Breast epithelium (tissue), 4 donors: ENCODE results near the gene LPP. TPM values are rescaled to one million over a fixed set of nuclear protein-coding genes. Genes with fewer than 3 reads are reported as not detected.

Experiments used
- DNase-seq, 2 donors: peaks; one replicate each; pipeline ENCODE4 v3.0.0-alpha.2; 2019; ENCODE audit warnings: low spot score in 2 of 2
- H3K27ac ChIP-seq, 2 donors: fragments of 200-600 bp; sonication (generic) in 1 of 2; one replicate each; pipeline ENCODE4 v1.5.1; 2016 to 2019; ENCODE audit warnings: mild to moderate bottlenecking in 1 of 2
- H3K27me3 ChIP-seq, 2 donors: fragments of 200-600 bp; sonication (generic) in 1 of 2; one replicate each; pipeline versions ENCODE4 v1.5.1 to v1.6.0; 2017 to 2019; ENCODE audit warnings: control low read depth in 1 of 2, mild to moderate bottlenecking in 1 of 2
- H3K36me3 ChIP-seq: fragments of 200-600 bp; one replicate; pipeline ENCODE4 v1.5.1; 2019
- H3K4me1 ChIP-seq, 2 donors: fragments of 200-600 bp; sonication (generic); one replicate each; pipeline ENCODE4 v1.5.1; 2016 to 2019; ENCODE audit warnings: control low read depth in 1 of 2
- H3K4me3 ChIP-seq, 3 donors: fragments of 200-600 bp; sonication (generic); 1 replicate in 2 of 3; 2 replicates in 1 of 3; pipeline ENCODE4 v1.5.1; 2016 to 2019; ENCODE audit warnings: mild to moderate bottlenecking in 3 of 3, moderate library complexity in 2 of 3
- H3K9me3 ChIP-seq, 2 donors: fragments of 200-600 bp; sonication (generic) in 1 of 2; one replicate each; pipeline ENCODE4 v1.5.1; 2016 to 2019; ENCODE audit warnings: control low read depth in 1 of 2
- POLR2A ChIP-seq: fragments of 450-650 bp; IDR thresholded peaks from one replicate; pipeline ENCODE4 v1.6.1; 2016; ENCODE audit warnings: antibody characterized with exemption, mild to moderate bottlenecking, moderate library complexity
- POLR2AphosphoS5 ChIP-seq, 3 donors: sonication (generic); formaldehyde crosslinking; IDR thresholded peaks; one replicate each; pipeline ENCODE4 v1.6.1; 2017; ENCODE audit warnings: antibody characterized with exemption in 3 of 3
- intact Hi-C: fragments of 100-400 bp; cut with DNase I; formaldehyde crosslinking; loops from one replicate; pipeline ENCODE4 v1.15.1; 2023; ENCODE audit warnings: low total_unique reads
- total RNA-seq, 3 donors: library from RNA; depleted of rRNA; stranded (reverse); fragments of >200 nt; gene quantifications; one replicate each; pipeline ENCODE4 v1.1.0, GENCODE V29; 2016
- TF ChIP-seq, protein P1 (sequence below), 3 donors: fragments of 450-650 bp; IDR thresholded peaks; one replicate each; pipeline ENCODE4 v1.5.1; 2016 to 2017; ENCODE audit warnings: antibody characterized with exemption in 3 of 3, mild to moderate bottlenecking in 3 of 3, moderate library complexity in 3 of 3

The LPP gene
- total RNA-seq, 3 donors from 2014 or later = 135 to 183 (median 147) TPM

DNA sequence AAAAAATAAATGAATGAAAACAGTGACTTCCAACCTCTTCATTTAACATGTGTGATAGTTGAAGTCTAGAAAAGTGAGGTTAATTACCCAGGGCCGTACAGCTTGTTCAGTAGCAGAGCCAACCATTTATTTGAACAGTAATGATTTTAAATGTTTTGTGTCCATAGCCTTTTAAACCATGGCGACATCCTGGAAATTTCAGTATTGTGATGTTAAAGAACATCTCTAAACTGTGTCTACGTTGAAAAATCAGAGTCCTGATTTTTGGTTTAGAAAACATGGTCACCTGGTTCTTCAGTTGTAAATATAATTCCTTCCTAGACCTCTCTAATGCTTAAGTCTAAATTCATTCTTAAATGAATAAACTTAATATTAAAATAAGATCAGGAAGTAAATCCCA, 14.2 kb downstream of the LPP start:
- no peak overlapping the region for H3K4me3 ChIP-seq
- DNase-seq = no peak
- no peaks in the 10 kb centered on the region for H3K9me3 ChIP-seq
- intact Hi-C loops = no loop called here
- TF ChIP-seq POLR2A = no peak
- no peak for TF ChIP-seq POLR2AphosphoS5 (IDR thresholded peaks at IDR 0.05)
- TF ChIP-seq, protein P1, sequence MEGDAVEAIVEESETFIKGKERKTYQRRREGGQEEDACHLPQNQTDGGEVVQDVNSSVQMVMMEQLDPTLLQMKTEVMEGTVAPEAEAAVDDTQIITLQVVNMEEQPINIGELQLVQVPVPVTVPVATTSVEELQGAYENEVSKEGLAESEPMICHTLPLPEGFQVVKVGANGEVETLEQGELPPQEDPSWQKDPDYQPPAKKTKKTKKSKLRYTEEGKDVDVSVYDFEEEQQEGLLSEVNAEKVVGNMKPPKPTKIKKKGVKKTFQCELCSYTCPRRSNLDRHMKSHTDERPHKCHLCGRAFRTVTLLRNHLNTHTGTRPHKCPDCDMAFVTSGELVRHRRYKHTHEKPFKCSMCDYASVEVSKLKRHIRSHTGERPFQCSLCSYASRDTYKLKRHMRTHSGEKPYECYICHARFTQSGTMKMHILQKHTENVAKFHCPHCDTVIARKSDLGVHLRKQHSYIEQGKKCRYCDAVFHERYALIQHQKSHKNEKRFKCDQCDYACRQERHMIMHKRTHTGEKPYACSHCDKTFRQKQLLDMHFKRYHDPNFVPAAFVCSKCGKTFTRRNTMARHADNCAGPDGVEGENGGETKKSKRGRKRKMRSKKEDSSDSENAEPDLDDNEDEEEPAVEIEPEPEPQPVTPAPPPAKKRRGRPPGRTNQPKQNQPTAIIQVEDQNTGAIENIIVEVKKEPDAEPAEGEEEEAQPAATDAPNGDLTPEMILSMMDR (IDR thresholded peaks at IDR 0.05) = no peak
- no peaks in the 10 kb centered on the region for H3K36me3 ChIP-seq
- peaks cover 3 to 12% of the 10 kb centered on the region in 2 donors for H3K4me1 ChIP-seq
- H3K27ac ChIP-seq = no peak overlapping the region
- no peaks in the 10 kb centered on the region for H3K27me3 ChIP-seq

DNA sequence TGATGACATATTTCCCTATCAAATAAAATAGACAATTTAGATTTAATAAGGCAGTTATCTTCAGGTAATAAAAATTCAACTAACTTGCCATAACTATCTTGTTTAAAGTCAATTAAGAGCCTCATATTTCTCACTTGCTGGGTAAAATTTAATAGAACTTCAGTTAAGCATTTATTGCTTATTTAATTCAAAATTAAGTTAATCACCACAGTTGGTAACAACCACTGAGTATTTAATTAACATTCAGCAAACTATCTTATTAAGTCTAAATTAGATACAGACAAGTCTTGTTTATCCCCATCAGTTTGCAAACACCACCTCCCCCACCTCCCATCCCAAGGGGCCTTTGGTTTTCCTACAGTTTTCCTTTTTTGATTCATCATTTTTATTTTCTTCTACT, 14.7 kb downstream of the LPP start:
- H3K27ac ChIP-seq = no peak overlapping the region
- DNase-seq = no peak
- H3K4me3 ChIP-seq = no peak overlapping the region
- H3K9me3 ChIP-seq = no peaks in the 10 kb centered on the region
- no peaks in the 10 kb centered on the region for H3K27me3 ChIP-seq
- TF ChIP-seq POLR2A (no peak), POLR2AphosphoS5 (IDR thresholded peaks at IDR 0.05) (no peak)
- TF ChIP-seq, protein P1 (IDR thresholded peaks at IDR 0.05) = no peak
- intact Hi-C loops = no loop called here
- H3K4me1 ChIP-seq = peaks cover 3 to 12% of the 10 kb centered on the region in 2 donors
- no peaks in the 10 kb centered on the region for H3K36me3 ChIP-seq

DNA sequence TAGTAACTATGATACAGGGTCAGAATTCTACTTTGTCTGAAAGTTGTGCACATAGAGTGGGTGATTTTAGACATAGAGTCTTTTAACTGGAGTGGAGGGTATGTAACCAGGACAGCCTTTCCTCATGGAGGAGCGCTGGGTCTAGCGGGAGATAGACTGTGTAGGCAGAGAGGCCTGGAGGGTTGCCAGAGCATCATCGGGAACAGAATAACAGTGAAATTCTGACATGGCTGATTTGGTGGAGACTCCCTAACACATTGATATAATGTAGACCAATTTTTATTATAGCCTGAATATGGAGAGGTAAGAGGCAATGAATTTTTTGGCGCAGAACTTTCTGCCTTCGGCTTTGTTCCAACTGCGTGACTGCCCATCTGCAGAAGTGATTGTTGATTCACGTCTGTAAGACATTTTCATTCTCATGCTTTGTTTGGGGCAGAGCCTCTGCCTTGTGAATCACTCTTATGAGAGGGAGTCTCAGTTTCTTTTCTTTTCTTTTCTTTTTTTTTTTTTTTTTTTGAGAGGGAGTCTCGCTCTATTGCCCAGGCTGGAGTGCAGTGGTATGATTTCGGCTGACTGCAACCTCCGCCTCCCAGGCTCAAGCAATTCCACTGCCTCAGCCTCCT, 16.0 kb downstream of the LPP start:
- Histone ChIP-seq H3K27ac (peak overlapping the region in 1 of 2 donors; percentile 71), H3K4me1 (peaks cover under 1 to 3% of the 10 kb centered on the region in 2 donors), H3K9me3 (no peaks in the 10 kb centered on the region), H3K4me3 (no peak overlapping the region), H3K27me3 (no peaks in the 10 kb centered on the region), H3K36me3 (no peaks in the 10 kb centered on the region)
- intact Hi-C loops = no loop called here
- DNase-seq = no peak
- TF ChIP-seq, protein P1 (IDR thresholded peaks at IDR 0.05) = no peak
- TF ChIP-seq POLR2A (no peak), POLR2AphosphoS5 (IDR thresholded peaks at IDR 0.05) (no peak)

DNA sequence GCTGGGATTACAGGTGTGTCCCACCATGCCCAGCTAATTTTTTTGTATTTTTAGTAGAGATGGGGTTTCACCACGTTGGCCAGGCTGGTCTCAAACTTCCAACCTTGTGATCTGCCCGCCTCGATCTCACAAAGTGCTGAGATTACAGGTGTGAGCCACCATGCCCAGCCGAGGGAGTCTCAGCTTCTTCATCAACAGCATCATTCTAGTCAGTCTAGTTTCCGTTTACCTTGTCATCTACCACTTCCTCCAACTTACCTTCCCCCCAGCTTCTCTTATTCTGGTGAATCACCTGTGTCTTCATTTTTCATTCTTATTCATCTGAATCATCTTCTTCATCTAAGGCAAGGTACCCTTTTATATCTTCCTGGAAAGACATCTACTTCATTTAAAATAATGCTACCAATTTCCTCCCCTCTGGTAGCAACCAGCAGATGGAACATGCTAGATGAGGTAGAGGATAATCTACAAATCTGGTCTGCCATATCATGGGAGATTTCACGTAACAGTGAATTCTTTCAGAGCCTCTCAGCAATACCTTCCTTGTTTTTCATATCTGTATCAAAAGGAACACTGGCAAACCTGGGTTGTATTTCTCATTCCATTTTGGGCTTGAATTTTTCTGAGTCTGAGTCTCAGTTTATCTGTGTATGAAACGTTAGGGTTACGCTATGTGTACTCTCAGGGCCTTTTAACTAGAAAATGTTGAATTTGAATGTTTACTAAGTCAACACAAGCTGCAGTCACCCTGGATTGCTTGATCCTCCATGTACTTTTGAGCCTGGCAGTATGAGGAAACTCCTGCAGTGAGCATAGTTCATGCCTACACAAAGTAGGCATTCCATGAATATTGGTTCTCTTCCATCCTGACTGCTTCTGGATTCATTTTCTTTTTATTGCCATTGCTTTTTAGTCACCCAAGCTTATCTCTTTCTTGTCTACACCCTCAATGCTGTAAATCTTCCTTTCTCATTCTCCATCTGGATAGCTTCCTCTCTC, 16.8 kb downstream of the LPP start:
- no peaks in the 10 kb centered on the region for H3K27me3 ChIP-seq
- no peaks in the 10 kb centered on the region for H3K4me1 ChIP-seq
- intact Hi-C loops = no loop called here
- H3K4me3 ChIP-seq = no peak overlapping the region
- no peak for TF ChIP-seq POLR2AphosphoS5 (IDR thresholded peaks at IDR 0.05)
- no peak for TF ChIP-seq POLR2A
- TF ChIP-seq, protein P1 (IDR thresholded peaks at IDR 0.05) = no peak
- H3K27ac ChIP-seq = peak overlapping the region; percentile 34 to 69
- DNase-seq = no peak
- H3K9me3 ChIP-seq = no peaks in the 10 kb centered on the region
- no peaks in the 10 kb centered on the region for H3K36me3 ChIP-seq
